GM12801 (cell line): Measurements from ENCODE around the gene GUCY2D.

Experiments used
- CTCF ChIP-seq: IDR thresholded peaks from one replicate; pipeline ENCODE4 v1.5.1; 2011; ENCODE audit warnings: control low read depth; ENCODE audit not compliant: insufficient read length; ENCODE audit errors: extremely low read depth

Gene GUCY2D

GRCh38 chr17:7993972-7994589 lies 8.3 kb upstream of the GUCY2D start:
- no peak for TF ChIP-seq CTCF

GRCh38 chr17:7995724-7996123 lies 6.7 kb upstream of the GUCY2D start:
- no peak for TF ChIP-seq CTCF

- TF ChIP-seq CTCF = no peak
Observed at GRCh38 chr17:7997186-7997585, 5.2 kb upstream of the GUCY2D start.

- TF ChIP-seq CTCF = no peak
Observed at GRCh38 chr17:8002721-8003593, 542 bp downstream of the GUCY2D start.

- TF ChIP-seq CTCF = no peak
Observed at GRCh38 chr17:8003594-8004181, 1.3 kb downstream of the GUCY2D start.

- no peak for TF ChIP-seq CTCF
Observed at GRCh38 chr17:8004899-8005298, 2.5 kb downstream of the GUCY2D start.

GRCh38 chr17:8005357-8005756 lies 2.9 kb downstream of the GUCY2D start:
- no peak for TF ChIP-seq CTCF
